Upper lobe of left lung (tissue), 6 donors: ENCODE data around the gene PARP11. TPM values are rescaled to one million over a fixed set of nuclear protein-coding genes. Genes with fewer than 3 reads are reported as not detected.

Source experiments
- ATAC-seq, 2 donors: fragments of 200-7000 bp; cut with Tn5 transposase; one replicate each; pipeline ENCODE4 v1.9.1; 2022; ENCODE audit warnings: mild to moderate bottlenecking in 2 of 2, moderate library complexity in 2 of 2; ENCODE audit not compliant: low FRiP score in 2 of 2
- DNase-seq, 2 donors: peaks; one replicate each; pipeline ENCODE4 v3.0.0-alpha.2; 2019 to 2020
- H3K27ac ChIP-seq, 4 donors: fragments of 200-600 bp; sonication (generic); one replicate each; pipeline ENCODE4 v1.5.1; 2016 to 2019
- H3K27me3 ChIP-seq, 4 donors: fragments of 200-600 bp; sonication (generic); one replicate each; pipeline ENCODE4 v1.5.1; 2017 to 2019
- H3K36me3 ChIP-seq, 4 donors: fragments of 200-600 bp; sonication (generic); one replicate each; pipeline ENCODE4 v1.5.1; 2016 to 2019
- H3K4me1 ChIP-seq, 4 donors: fragments of 200-600 bp; sonication (generic); one replicate each; pipeline ENCODE4 v1.5.1; 2018 to 2019
- H3K4me3 ChIP-seq, 4 donors: fragments of 200-600 bp; sonication (generic); one replicate each; pipeline ENCODE4 v1.5.1; 2017 to 2019; ENCODE audit warnings: mild to moderate bottlenecking in 2 of 4, moderate library complexity in 1 of 4
- H3K9me3 ChIP-seq, 4 donors: fragments of 200-600 bp; sonication (generic); one replicate each; pipeline ENCODE4 v1.5.1; 2018 to 2019
- EP300 ChIP-seq, 4 donors: sonication (generic); formaldehyde crosslinking; IDR thresholded peaks; one replicate each; pipeline ENCODE4 v1.5.1; 2017; ENCODE audit warnings: antibody characterized with exemption in 4 of 4, control low read depth in 2 of 4
- POLR2A ChIP-seq, 4 donors: fragments of 450-650 bp; IDR thresholded peaks; one replicate each; pipeline ENCODE4 v1.5.1; 2016 to 2017; ENCODE audit warnings: antibody characterized with exemption in 4 of 4, mild to moderate bottlenecking in 2 of 4
- POLR2AphosphoS5 ChIP-seq, 2 donors: sonication (generic); formaldehyde crosslinking; IDR thresholded peaks; one replicate each; pipeline ENCODE4 v1.5.1; 2017; ENCODE audit warnings: antibody characterized with exemption in 2 of 2
- WGBS, 2 donors: methylation state at CpG; one replicate each; pipeline ENCODE4 v1.1.5; 2017 to 2018; 5-methylcytosine and 5-hydroxymethylcytosine counted together
- total RNA-seq, 6 donors: library from RNA; depleted of rRNA in 4 of 6; stranded (reverse); fragments of >200 nt in 4 of 6; gene quantifications; one replicate each; pipeline versions ENCODE4 v1.1.0 to v1.2.1, GENCODE V29; 2016 to 2021
- TF ChIP-seq, protein P1 (sequence below), 6 experiments: fragments of 450-650 bp in 4 of 6; fragments of 200-600 bp in 2 of 6; sonication (generic) in 2 of 6; IDR thresholded peaks; one replicate each; pipeline ENCODE4 v1.5.1; 2016 to 2019; ENCODE audit warnings: antibody characterized with exemption in 6 of 6
- donor health status: DM: no; HTN: no; CAD: no; lungs with moderate emphysema.
- donor health status: DM: no; HTN: yes; CAD: no; lungs with severe emphysema.

Gene PARP11
- total RNA-seq, 6 donors from 2014 or later = 3.8 to 10.8 (median 8.5) TPM

DNA sequence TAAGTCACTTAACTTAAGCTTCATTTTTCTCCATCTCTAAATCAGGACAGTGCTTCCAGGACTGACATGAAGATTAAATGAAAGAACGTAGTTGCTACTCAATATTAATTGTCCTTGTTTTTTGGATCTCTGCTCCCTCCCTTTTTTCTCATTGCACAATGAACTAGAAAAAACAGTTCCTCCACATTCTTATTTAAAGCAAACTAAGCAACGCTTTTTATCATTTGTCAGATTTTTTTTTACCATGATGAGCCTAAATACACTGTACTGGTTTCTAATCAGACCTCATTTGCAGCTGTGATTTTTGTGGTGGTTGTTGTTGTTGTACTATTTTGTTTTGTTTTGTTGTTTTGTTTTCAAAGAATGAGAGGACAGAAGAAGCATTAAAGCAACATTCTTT is 23.2 kb upstream of the PARP11 start:
- Histone ChIP-seq H3K36me3 (no peaks in the 10 kb centered on the region), H3K4me1 (peaks cover 0 to 7% (median 7%) of the 10 kb centered on the region in 4 donors), H3K9me3 (no peaks in the 10 kb centered on the region), H3K27ac (peak overlapping the region in 3 of 4 donors; percentile 48 to 59 (median 54)), H3K27me3 (no peaks in the 10 kb centered on the region), H3K4me3 (no peak overlapping the region)
- TF ChIP-seq POLR2A (IDR thresholded peaks at IDR 0.05) = no peak
- TF ChIP-seq, protein P1, sequence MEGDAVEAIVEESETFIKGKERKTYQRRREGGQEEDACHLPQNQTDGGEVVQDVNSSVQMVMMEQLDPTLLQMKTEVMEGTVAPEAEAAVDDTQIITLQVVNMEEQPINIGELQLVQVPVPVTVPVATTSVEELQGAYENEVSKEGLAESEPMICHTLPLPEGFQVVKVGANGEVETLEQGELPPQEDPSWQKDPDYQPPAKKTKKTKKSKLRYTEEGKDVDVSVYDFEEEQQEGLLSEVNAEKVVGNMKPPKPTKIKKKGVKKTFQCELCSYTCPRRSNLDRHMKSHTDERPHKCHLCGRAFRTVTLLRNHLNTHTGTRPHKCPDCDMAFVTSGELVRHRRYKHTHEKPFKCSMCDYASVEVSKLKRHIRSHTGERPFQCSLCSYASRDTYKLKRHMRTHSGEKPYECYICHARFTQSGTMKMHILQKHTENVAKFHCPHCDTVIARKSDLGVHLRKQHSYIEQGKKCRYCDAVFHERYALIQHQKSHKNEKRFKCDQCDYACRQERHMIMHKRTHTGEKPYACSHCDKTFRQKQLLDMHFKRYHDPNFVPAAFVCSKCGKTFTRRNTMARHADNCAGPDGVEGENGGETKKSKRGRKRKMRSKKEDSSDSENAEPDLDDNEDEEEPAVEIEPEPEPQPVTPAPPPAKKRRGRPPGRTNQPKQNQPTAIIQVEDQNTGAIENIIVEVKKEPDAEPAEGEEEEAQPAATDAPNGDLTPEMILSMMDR (IDR thresholded peaks at IDR 0.05) = no peak
- no peak for TF ChIP-seq EP300 (IDR thresholded peaks at IDR 0.05)
- TF ChIP-seq POLR2AphosphoS5 (IDR thresholded peaks at IDR 0.05) = no peak
- DNase-seq (no peak), ATAC-seq (no peak)
- 45 to 55% methylated on average over 2 of the region's 2 CpGs for WGBS, 2 donors

DNA sequence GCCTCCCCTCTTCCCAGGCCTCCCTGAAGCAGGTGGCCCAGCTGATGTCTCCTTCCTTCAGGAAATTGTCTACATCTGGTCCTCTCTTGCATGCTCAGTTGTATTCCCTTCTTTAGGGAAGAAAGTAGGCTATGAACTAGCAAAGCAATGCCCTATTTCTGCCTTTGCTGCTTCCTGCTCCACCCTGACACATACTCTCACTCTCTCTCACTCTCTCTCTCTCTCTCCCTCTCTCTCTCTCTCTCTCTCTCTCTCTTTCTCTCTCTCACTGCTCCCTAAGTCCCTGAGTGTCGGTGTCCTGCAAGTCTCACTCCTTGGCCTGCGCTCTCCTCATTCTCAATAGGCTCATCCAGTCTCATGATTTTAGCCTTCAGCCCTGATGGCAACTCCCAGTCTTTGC is 19.4 kb upstream of the PARP11 start:
- DNase-seq = no peak
- no peak for TF ChIP-seq POLR2A (IDR thresholded peaks at IDR 0.05)
- no peak for TF ChIP-seq EP300 (IDR thresholded peaks at IDR 0.05)
- TF ChIP-seq, protein P1 (IDR thresholded peaks at IDR 0.05) = no peak
- H3K27me3 ChIP-seq = no peaks in the 10 kb centered on the region
- H3K36me3 ChIP-seq = no peaks in the 10 kb centered on the region
- H3K27ac ChIP-seq = no peak overlapping the region
- no peak for ATAC-seq
- H3K9me3 ChIP-seq = no peaks in the 10 kb centered on the region
- H3K4me1 ChIP-seq = peaks cover 0 to 7% (median 7%) of the 10 kb centered on the region in 4 donors
- 85 to 89% methylated on average over 2 of the region's 2 CpGs for WGBS, 2 donors
- H3K4me3 ChIP-seq = no peak overlapping the region

DNA sequence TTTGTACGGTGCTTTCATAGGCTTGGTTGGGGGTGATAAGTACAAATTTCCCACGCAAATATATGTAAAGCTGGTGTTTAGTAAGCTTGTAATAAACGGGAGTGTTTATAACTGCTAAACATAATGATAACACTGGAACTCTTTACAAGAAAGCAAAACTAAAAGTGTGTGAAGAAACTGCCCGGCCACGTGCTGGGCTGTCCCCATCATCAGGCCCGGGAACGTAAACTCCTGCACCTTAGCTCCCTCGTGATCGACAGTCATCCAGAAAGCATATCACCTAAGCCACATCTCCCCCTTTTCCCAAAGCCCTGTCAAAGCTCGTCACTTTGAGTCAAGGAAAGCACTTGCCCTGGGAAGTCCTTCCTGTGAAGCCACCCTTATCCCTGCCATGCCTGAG is 18.0 kb upstream of the PARP11 start:
- WGBS, 2 donors = 72 to 75% methylated on average over 10 of the region's 10 CpGs

DNA sequence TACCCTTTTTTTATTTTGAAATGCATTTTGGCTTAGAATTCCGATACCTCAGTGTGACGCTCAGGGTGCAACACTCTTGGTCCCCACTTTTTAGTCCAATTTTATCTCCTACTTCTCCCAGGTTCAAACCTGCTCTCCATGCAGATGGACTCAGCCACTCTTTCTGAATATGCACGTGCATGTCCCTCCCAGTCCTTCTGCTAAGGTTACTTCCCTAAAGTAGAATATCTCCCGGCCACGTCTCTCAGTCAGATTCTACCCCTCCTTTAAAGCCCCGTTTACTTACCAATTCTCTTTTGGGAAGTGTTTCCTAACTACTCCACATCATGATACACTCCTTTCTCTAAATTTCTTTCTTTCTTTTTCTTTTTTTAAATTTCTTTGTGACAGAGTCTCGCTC is 15.5 kb upstream of the PARP11 start:
- Histone ChIP-seq H3K4me1 (peaks cover 0 to 6% (median 0%) of the 10 kb centered on the region in 4 donors), H3K4me3 (no peak overlapping the region), H3K27me3 (no peaks in the 10 kb centered on the region), H3K27ac (no peak overlapping the region), H3K9me3 (no peaks in the 10 kb centered on the region), H3K36me3 (no peaks in the 10 kb centered on the region)
- no peak for ATAC-seq
- TF ChIP-seq, protein P1 (IDR thresholded peaks at IDR 0.05) = no peak
- TF ChIP-seq POLR2AphosphoS5 (IDR thresholded peaks at IDR 0.05) = no peak
- TF ChIP-seq POLR2A (IDR thresholded peaks at IDR 0.05) = no peak
- no peak for TF ChIP-seq EP300 (IDR thresholded peaks at IDR 0.05)
- no peak for DNase-seq
- WGBS, 2 donors = 70 to 77% methylated on average over 7 of the region's 7 CpGs

More for the DNA sequence above, 18.0 kb upstream of the PARP11 start:
- TF ChIP-seq EP300 (IDR thresholded peaks at IDR 0.05) (no peak), POLR2A (IDR thresholded peaks at IDR 0.05) (no peak), POLR2AphosphoS5 (IDR thresholded peaks at IDR 0.05) (no peak)
- TF ChIP-seq, protein P1 (IDR thresholded peaks at IDR 0.05) = no peak
- no peak for ATAC-seq
- Histone ChIP-seq H3K4me3 (no peak overlapping the region), H3K36me3 (no peaks in the 10 kb centered on the region), H3K27me3 (no peaks in the 10 kb centered on the region), H3K4me1 (no peaks in the 10 kb centered on the region), H3K27ac (no peak overlapping the region), H3K9me3 (no peaks in the 10 kb centered on the region)
- DNase-seq = no peak
